Kidney (tissue), 14 donors: ENCODE data around the gene GIMAP6. TPM values are rescaled to one million over a fixed set of nuclear protein-coding genes. Genes with fewer than 3 reads are reported as not detected.
"Not testable (repeated sequence)": the region's sequence is repeated elsewhere in the genome, so short reads cannot be mapped to it uniquely, and the experiment has no call there.

Experiments used
- DNase-seq, 5 donors: peaks; one replicate each; pipeline ENCODE4 v3.0.0-alpha.2; 2013 to 2020
- FAIRE-seq: peaks from 2 replicates; lab custom pipeline; 2012; peaks lifted over from hg19 to GRCh38; lab: Jason Lieb, UNC
- H3K27ac ChIP-seq, 2 donors: one replicate each; pipeline ENCODE4 v1.7.0; 2013; ENCODE audit warnings: low read depth in 2 of 2, low read length in 2 of 2, inconsistent platforms in 1 of 2
- H3K27me3 ChIP-seq: one replicate; pipeline ENCODE4 v1.7.1; 2013; ENCODE audit warnings: low read length, inconsistent platforms; ENCODE audit not compliant: control insufficient read depth, insufficient read depth
- H3K36me3 ChIP-seq, 3 donors: one replicate each; pipeline versions ENCODE4 v1.7.0 to v1.7.1; 2013; ENCODE audit warnings: low read length in 3 of 3, control low read depth in 1 of 3, inconsistent platforms in 1 of 3; ENCODE audit not compliant: insufficient read depth in 3 of 3, control insufficient read depth in 2 of 3
- H3K4me1 ChIP-seq, 3 donors: one replicate each; pipeline versions ENCODE4 v1.7.0 to v1.7.1; 2013; ENCODE audit warnings: low read length in 3 of 3, inconsistent platforms in 1 of 3, low read depth in 1 of 3; ENCODE audit not compliant: control insufficient read depth in 2 of 3, insufficient read depth in 2 of 3
- H3K4me3 ChIP-seq, 3 donors: one replicate each; pipeline versions ENCODE4 v1.7.0 to v1.8.1; 2013; ENCODE audit warnings: low read length in 3 of 3, control low read depth in 1 of 3, inconsistent platforms in 1 of 3
- H3K9ac ChIP-seq, 3 donors: one replicate each; pipeline versions ENCODE4 v1.7.0 to v1.7.1; 2013; ENCODE audit warnings: low read length in 3 of 3, control low read depth in 1 of 3, inconsistent platforms in 1 of 3
- H3K9me3 ChIP-seq, 3 donors: one replicate each; pipeline versions ENCODE4 v1.7.0 to v1.7.1; 2013; ENCODE audit warnings: low read length in 3 of 3, control low read depth in 1 of 3, inconsistent platforms in 1 of 3; ENCODE audit not compliant: control insufficient read depth in 2 of 3, insufficient read depth in 1 of 3
- CTCF ChIP-seq: IDR thresholded peaks from 3 replicates; pipeline ENCODE4 v1.5.1; 2012; ENCODE audit warnings: mild to moderate bottlenecking, moderate library complexity, borderline replicate concordance; ENCODE audit not compliant: insufficient read depth; ENCODE audit errors: extremely low read depth
- intact Hi-C: fragments of 100-400 bp; cut with DNase I; formaldehyde crosslinking; loops from one replicate; pipeline ENCODE4 v1.11.1; 2022
- polyA plus RNA-seq: library from polyadenylated mRNA; stranded (reverse); fragments of 350-450 nt; fragmentation: Illumina TruSeq; extraction: RNeasy Lipid Tissue Mini Kit (QIAGEN cat#74804); gene quantifications from one replicate; pipeline ENCODE4 v1.2.3, GENCODE V29; 2014; ENCODE audit warnings: low read depth, low replicate concordance; ENCODE audit not compliant: insufficient read depth
- total RNA-seq: library from RNA; stranded (reverse); fragmentation: NEBNext Ultra II Directional; extraction: Animal tissue kit (Norgen Biotek cat#: 25700); gene quantifications from one replicate; pipeline ENCODE4 v1.2.1, GENCODE V29; 2021
- donor health status: control.
- donor health status: control.
- donor health status: control.
- donor health status: control.
- donor health status: control.
- donor health status: DM: yes; HTN: yes; CAD: no.
- donor health status: Normal renal cell carcinoma (clear cell type).

The GIMAP6 gene
- total and polyA plus RNA-seq, 2 donors from 2014 or later: 14.3 to 48.7 TPM

GRCh38 chr7:150675714-150676113, 43.5 kb upstream of the GIMAP6 start:
- H3K36me3 ChIP-seq: no peaks in the 10 kb centered on the region
- H3K27ac ChIP-seq: no peak overlapping the region
- no peaks in the 10 kb centered on the region for H3K27me3 ChIP-seq
- no peaks in the 10 kb centered on the region for H3K4me1 ChIP-seq
- no peak overlapping the region for H3K4me3 ChIP-seq
- no peaks in the 10 kb centered on the region for H3K9me3 ChIP-seq
- no peak for TF ChIP-seq CTCF
- FAIRE-seq (no peak), DNase-seq (no peak)
- no peak overlapping the region for H3K9ac ChIP-seq
- intact Hi-C loops: no loop called here

- H3K36me3 ChIP-seq, H3K4me3 ChIP-seq, H3K9ac ChIP-seq, H3K4me1 ChIP-seq, H3K9me3 ChIP-seq, DNase-seq, intact Hi-C loops, H3K27me3 ChIP-seq, H3K27ac ChIP-seq, FAIRE-seq: not testable (repeated sequence)
Observed at GRCh38 chr7:150671798-150672585, 39.8 kb upstream of the GIMAP6 start.

- no peaks in the 10 kb centered on the region for H3K4me1 ChIP-seq
- H3K4me3 ChIP-seq: no peak overlapping the region
- TF ChIP-seq CTCF: no peak
- no peaks in the 10 kb centered on the region for H3K9me3 ChIP-seq
- no peak overlapping the region for H3K9ac ChIP-seq
- no peak overlapping the region for H3K27ac ChIP-seq
- no peak for DNase-seq
- intact Hi-C loops: no loop called here
- no peaks in the 10 kb centered on the region for H3K27me3 ChIP-seq
- no peaks in the 10 kb centered on the region for H3K36me3 ChIP-seq
- no peak for FAIRE-seq
Observed at GRCh38 chr7:150668977-150669376, 36.8 kb upstream of the GIMAP6 start.

- no peak for TF ChIP-seq CTCF
- no peaks in the 10 kb centered on the region for H3K4me1 ChIP-seq
- H3K36me3 ChIP-seq: no peaks in the 10 kb centered on the region
- DNase-seq (no peak), FAIRE-seq (no peak)
- intact Hi-C loops: no loop called here
- no peaks in the 10 kb centered on the region for H3K9me3 ChIP-seq
- no peak overlapping the region for H3K9ac ChIP-seq
- no peak overlapping the region for H3K4me3 ChIP-seq
- no peaks in the 10 kb centered on the region for H3K27me3 ChIP-seq
- H3K27ac ChIP-seq: no peak overlapping the region
Observed at GRCh38 chr7:150668472-150668911, 36.3 kb upstream of the GIMAP6 start.
